ENCODE measurements around the gene HARBI1. TPM values are rescaled to one million over a fixed set of nuclear protein-coding genes. Genes with fewer than 3 reads are reported as not detected.
"Not testable (repeated sequence)": the region's sequence is repeated elsewhere in the genome, so short reads cannot be mapped to it uniquely, and the experiment has no call there.

HARBI1 gene
- total RNA-seq, 1 donor from 2014 or later: 1.9 TPM

DNA sequence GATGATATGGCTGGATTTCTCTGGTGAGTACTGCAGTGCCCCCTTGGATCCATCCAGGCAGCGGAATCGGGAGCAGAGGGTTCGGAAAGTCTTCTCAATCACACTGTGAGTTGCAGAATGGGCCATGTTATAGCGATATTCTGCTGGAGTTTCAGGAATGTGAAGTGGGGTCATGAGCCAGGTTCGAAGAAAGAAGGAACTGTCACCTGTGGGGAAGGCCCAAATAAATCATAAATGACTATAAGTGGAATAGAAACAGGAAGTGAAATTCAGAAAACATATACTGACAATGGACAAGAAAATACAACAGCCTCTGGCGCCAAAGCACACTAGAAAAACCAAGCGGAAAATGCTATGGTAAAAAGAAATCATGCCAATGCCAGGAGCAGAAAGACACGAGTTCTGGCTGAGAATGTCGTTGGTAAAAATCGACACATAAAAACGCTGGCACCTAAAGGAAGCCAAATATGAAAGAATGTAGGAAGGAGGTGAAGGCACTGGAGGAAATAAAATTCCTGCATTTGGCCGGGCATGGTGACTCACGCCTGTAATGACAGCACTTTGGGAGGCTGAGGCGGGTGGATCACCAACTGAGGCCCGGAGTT lies 13.2 kb downstream of the HARBI1 start:
- intact Hi-C loops (cut with DNase I): no loop called here
- DNase-seq: no peak
- no peak for ATAC-seq (ENCODE audit: poor library complexity)

GRCh38 chr11:46601129-46601528 lies 15.9 kb downstream of the HARBI1 start:
- ATAC-seq (ENCODE audit: poor library complexity) (peak; percentile 45), DNase-seq (no peak)
- intact Hi-C loops (cut with DNase I): no loop called here

- intact Hi-C loops (cut with DNase I): no loop called here
- DNase-seq (no peak), ATAC-seq (ENCODE audit: poor library complexity) (peak; percentile 41)
Measured at GRCh38 chr11:46600194-46600960, 16.6 kb downstream of the HARBI1 start.

GRCh38 chr11:46599340-46600193 lies 17.5 kb downstream of the HARBI1 start:
- ATAC-seq (ENCODE audit: poor library complexity): peak; percentile 58
- DNase-seq: no peak

GRCh38 chr11:46597609-46598219 lies 19.3 kb downstream of the HARBI1 start:
- ATAC-seq (ENCODE audit: poor library complexity) (no peak), DNase-seq (no peak)
- intact Hi-C loops (cut with DNase I): no loop called here

More at GRCh38 chr11:46599340-46600193, 17.5 kb downstream of the HARBI1 start:
- intact Hi-C loops (cut with DNase I): no loop called here

GRCh38 chr11:46597155-46597554 lies 19.9 kb downstream of the HARBI1 start:
- no peak for DNase-seq
- intact Hi-C loops (cut with DNase I): no loop called here
- ATAC-seq (ENCODE audit: poor library complexity): no peak

- no peak for DNase-seq
- intact Hi-C loops (cut with DNase I): no loop called here
- no peak for ATAC-seq (ENCODE audit: poor library complexity)
Measured at GRCh38 chr11:46594785-46595184, 22.2 kb downstream of the HARBI1 start.

DNA sequence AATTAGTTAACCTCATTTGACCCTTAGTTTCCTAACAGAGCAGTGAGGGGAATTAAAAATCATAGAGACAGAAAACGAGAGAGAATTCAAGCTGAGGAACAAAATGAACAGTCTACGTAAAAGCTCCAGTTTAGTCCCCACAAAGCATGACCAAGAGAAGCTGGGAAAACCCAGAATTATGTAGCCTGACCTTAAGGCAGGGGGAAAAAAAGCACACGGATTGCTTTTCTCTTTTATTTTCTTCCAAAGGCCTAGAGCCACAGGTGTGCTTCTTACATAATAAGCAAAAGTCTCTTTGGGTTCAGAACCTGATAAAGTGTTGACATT lies 22.7 kb downstream of the HARBI1 start:
- intact Hi-C loops (cut with DNase I): no loop called here
- ATAC-seq (ENCODE audit: poor library complexity): no peak
- DNase-seq: no peak

- ATAC-seq (ENCODE audit: poor library complexity) (peak; percentile 94), DNase-seq (peak; percentile 92)
- intact Hi-C loops (cut with DNase I): no loop called here
Measured at GRCh38 chr11:46593550-46594373, 23.3 kb downstream of the HARBI1 start, which contains the start of gene AMBRA1. Gene AMBRA1, minus strand, starts transcription at chr11:46594023. Its CDS starts 45,643 bp downstream, at chr11:46548380.

GRCh38 chr11:46590740-46591605 lies 26.1 kb downstream of the HARBI1 start:
- intact Hi-C loops (cut with DNase I): no loop called here
- ATAC-seq (ENCODE audit: poor library complexity): no peak
- no peak for DNase-seq

DNA sequence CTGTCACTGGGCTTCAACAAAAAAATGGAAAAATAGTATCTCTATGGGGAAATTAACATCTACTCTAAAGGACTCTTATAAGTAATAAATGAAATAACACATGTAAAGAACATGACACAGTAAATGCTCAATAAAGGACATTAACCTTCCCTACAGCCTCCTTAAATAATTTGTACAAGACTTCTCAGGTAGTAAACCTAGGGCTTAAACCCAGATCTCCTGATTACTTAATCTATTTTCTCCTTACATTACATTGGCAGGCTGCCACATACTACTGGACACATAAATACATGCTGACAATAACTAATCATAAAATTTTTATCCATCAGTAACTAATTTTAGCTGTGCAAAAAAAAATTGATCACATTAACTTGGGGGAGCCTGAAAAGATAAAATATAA lies 28.1 kb downstream of the HARBI1 start:
- DNase-seq: no peak
- intact Hi-C loops (cut with DNase I): no loop called here
- ATAC-seq (ENCODE audit: poor library complexity): no peak

DNA sequence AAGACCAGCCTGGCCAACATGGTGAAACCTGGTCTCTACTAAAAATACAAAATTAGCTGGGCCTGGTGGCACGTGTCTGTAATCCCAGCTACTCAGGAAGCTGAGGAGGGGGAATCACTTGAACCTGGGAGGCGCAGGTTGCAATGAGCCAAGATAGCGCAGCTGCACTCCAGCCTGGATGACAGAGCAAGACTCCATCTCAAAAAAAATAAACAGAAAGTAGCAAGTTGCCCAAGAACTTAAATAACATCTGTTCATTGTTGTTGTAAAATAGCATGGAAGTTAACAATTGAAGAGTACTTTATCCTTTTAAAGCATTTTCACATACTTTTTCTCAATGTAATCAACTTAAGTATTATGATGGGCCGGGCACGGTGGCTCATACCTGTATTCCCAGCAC lies 28.9 kb downstream of the HARBI1 start:
- DNase-seq: no peak
- intact Hi-C loops (cut with DNase I): no loop called here
- no peak for ATAC-seq (ENCODE audit: poor library complexity)

DNA sequence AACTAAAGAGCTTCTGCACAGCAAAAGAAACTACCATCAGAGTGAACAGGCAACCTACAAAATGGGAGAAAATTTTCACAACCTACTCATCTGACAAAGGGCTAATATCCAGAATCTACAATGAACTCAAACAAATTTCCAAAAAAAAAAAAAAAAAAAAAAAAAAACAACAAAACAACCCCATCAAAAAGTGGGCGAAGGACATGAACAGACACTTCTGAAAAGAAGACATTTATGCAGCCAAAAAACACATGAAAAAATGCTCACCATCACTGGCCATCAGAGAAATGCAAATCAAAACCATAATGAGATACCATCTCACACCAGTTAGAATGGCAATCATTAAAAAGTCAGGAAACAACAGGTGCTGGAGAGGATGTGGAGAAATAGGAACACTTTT lies 33.5 kb downstream of the HARBI1 start:
- not testable (repeated sequence) for ATAC-seq (ENCODE audit: poor library complexity)

GRCh38 chr11:46582588-46582987 lies 34.4 kb downstream of the HARBI1 start:
- ATAC-seq (ENCODE audit: poor library complexity) (no peak), DNase-seq (no peak)
- intact Hi-C loops (cut with DNase I): no loop called here

More for the DNA sequence above, 33.5 kb downstream of the HARBI1 start:
- intact Hi-C loops (cut with DNase I); DNase-seq: not testable (repeated sequence)

DNA sequence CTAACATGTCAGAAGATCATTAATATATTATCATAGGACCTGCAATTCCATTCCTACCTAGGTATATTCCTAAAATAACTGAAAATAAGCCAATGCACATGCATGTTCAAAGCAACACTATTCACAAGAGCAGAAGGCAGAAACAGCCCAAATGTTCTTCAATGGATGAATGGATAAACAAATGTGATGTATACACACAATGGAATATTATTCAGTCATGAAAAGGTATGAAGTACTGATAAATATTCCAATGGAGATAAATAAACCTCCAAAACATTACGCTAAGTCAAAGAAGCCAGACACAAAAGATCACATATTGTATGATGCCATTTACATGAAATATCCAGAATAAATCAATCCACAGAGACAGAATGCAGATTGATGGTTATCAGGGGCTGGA lies 40.0 kb downstream of the HARBI1 start:
- intact Hi-C loops (cut with DNase I): no loop called here
- no peak for ATAC-seq (ENCODE audit: poor library complexity)
- no peak for DNase-seq

DNA sequence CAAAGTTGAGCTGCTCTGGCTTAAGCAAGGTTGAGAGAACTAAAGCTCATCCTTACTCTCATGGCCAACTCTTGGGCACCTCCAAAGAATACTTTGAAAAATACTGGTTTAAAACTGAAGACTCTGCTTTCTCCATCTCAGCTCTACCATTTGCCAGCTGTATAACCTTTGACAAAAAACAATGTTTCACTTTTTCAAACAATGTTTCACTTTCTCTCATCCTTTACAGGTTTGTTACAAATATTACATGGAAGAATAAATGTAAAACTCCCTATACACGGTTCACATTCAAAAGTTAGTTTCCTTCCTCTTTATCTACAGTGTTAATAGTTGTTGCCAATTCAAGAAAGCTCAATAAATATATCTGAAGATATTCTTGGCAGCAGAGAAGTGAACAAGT lies 42.4 kb downstream of the HARBI1 start:
- intact Hi-C loops (cut with DNase I): no loop called here

DNA sequence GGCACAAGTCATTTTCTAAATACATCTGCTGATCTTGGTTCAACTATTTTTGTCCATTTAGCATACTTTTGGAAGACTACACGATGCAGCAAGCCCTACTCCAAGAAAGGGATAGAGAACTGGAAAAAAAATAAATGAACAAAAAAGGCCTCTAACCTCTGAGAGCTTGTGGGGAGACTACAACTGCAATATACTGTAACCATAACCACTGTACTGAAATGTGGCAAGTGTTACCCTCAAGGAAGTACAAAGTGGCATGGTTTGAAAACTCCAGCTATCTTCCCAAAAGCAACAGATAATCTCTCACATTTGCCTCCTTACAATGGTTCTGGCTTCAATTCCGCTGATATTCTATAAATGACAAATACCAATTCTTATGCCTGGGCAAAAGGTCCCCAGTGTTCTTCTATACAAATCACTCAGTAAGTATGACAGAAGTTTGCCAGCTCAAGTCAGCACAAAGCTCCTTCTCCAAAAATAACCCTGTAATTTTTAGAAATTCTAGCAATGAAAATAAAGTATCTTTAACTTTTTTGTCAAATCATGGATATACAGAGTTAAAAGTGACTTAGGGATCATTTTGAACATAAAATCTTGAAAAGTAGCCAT lies 46.1 kb downstream of the HARBI1 start:
- no peak for ATAC-seq (ENCODE audit: poor library complexity)
- no peak for DNase-seq
- intact Hi-C loops (cut with DNase I): no loop called here

More for the DNA sequence above, 42.4 kb downstream of the HARBI1 start:
- no peak for ATAC-seq (ENCODE audit: poor library complexity)
- no peak for DNase-seq

Data from Right ventricle myocardium superior (tissue), 1 donor.